HG02870 (cell line): ENCODE measurements around the gene BEST4.
"Not testable (repeated sequence)": the region's sequence is repeated elsewhere in the genome, so short reads cannot be mapped to it uniquely, and the experiment has no call there.

Experiments
- ATAC-seq: cut with Tn5 transposase; IDR thresholded peaks from one replicate; pipeline ENCODE4 v1.9.1; 2021; ENCODE audit warnings: mild to moderate bottlenecking, moderate library complexity; ENCODE audit not compliant: unreplicated experiment

BEST4 gene

GRCh38 chr1:44803062-44803311, 15.0 kb upstream of the BEST4 start:
- ATAC-seq, result no peak

GRCh38 chr1:44802306-44803061, 14.5 kb upstream of the BEST4 start:
- ATAC-seq, result no peak

GRCh38 chr1:44801491-44802305, 13.7 kb upstream of the BEST4 start:
- ATAC-seq, result no peak

- ATAC-seq, result peak; percentile 84
These were observed 12.0 kb upstream of the BEST4 start, which contains the start of gene PLK3 for GRCh38 chr1:44799770-44800584. Gene PLK3 (plus strand): TSS chr1:44800377. CDS start chr1:44800464, 87 bp downstream.

- ATAC-seq, result no peak
These were observed 10.8 kb upstream of the BEST4 start for GRCh38 chr1:44798481-44799365.

GRCh38 chr1:44797886-44798285, 9.9 kb upstream of the BEST4 start:
- not testable (repeated sequence) for ATAC-seq

GRCh38 chr1:44792736-44793502, 4.9 kb upstream of the BEST4 start:
- ATAC-seq, result no peak

- ATAC-seq, result no peak
These were observed 3.2 kb upstream of the BEST4 start for GRCh38 chr1:44790968-44791801.

GRCh38 chr1:44787506-44787905, 464 bp downstream of the BEST4 start:
- ATAC-seq, result no peak

GRCh38 chr1:44786841-44787426, 1.0 kb downstream of the BEST4 start:
- no peak for ATAC-seq

GRCh38 chr1:44786138-44786840, 1.7 kb downstream of the BEST4 start:
- peak; percentile 38 for ATAC-seq

- ATAC-seq, result no peak
These were observed 2.4 kb downstream of the BEST4 start for GRCh38 chr1:44785501-44786137.

GRCh38 chr1:44785029-44785380, 3.0 kb downstream of the BEST4 start:
- ATAC-seq, result no peak

- no peak for ATAC-seq
These were observed 3.6 kb downstream of the BEST4 start for GRCh38 chr1:44784094-44785028.

GRCh38 chr1:44783697-44784093, 4.3 kb downstream of the BEST4 start:
- no peak for ATAC-seq

GRCh38 chr1:44780583-44781121, 7.3 kb downstream of the BEST4 start:
- ATAC-seq, result no peak
